ENCODE results near the gene LMAN2.

DNA sequence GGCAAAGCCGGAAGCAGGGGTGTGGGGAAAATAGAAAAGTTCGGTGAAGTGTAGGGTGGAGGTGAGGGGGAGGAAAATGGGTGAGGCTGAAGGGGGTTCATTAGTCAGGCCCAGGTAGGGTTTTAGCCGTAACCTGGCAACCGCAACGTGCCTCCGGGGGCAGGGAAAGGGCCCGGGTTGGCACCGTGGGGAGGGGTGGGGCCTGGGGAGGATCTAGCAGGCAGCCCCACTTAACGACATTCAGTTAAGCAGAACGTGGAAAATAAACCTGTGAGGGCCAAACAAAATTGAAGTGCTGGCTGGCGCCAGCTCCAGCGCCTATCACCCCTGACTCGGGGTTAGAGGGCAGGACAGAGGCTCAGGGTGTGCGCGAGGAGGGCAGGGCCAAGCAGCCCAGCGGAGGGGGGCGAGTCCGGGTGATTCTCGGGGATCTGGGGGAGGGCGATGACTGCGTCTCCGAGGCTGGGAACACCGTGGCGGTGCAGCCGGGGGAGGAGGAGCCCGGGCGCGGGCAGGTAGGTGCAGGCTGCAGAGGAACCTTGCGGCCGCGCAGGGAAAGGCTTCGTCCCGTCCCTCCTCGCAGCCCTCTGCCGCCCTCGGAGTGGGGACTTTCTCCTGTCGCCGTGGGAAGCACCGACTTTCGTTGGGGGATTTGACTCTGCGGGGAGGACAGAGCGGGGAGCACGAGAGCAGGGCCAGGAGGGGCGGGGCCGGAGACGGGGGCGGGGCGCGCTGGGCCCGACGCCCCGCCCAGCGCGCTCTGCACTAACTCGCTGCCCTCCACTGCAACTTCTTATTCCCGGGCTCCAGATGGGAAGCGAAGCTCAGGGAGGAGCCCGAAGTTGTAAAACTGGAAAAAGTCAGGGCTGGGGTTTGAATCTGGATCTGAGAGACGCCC is 11.4 kb upstream of the LMAN2 start:
- TF ChIP-seq POLR2AphosphoS5 (IDR thresholded peaks at IDR 0.05; ENCODE audit: borderline replicate concordance, low read depth, low read length) (peak; percentile 40; the same call in 1 of the 2 replicates), FOXP2 (optimal IDR thresholded peaks at IDR 0.05; ENCODE audit: control extremely low read depth, extremely low read length, insufficient read depth) (no peak), EZH2 (IDR thresholded peaks at IDR 0.05) (no peak)
